Adipocyte (in vitro differentiated cells): ENCODE results near the gene JPT1.

Experiments used
- DNase-seq: peaks from one replicate; pipeline ENCODE4 v3.0.0-alpha.2; 2015; ENCODE audit warnings: low read depth
- H3K27me3 ChIP-seq: replicated peaks from 2 replicates; pipeline ENCODE4 v1.7.0; 2013; ENCODE audit warnings: mild to moderate bottlenecking, low read length, moderate library complexity; ENCODE audit not compliant: control insufficient read depth, insufficient read depth
- H3K36me3 ChIP-seq: 2 replicates; pipeline ENCODE4 v1.7.0; 2013; ENCODE audit warnings: low read length, mild to moderate bottlenecking, moderate library complexity; ENCODE audit not compliant: control insufficient read depth, insufficient read depth, severe bottlenecking
- H3K4me1 ChIP-seq: 2 replicates; pipeline ENCODE4 v1.7.0; 2013; ENCODE audit warnings: mild to moderate bottlenecking, low read length, moderate library complexity; ENCODE audit not compliant: control insufficient read depth, insufficient read depth
- H3K4me3 ChIP-seq: 2 replicates; pipeline ENCODE4 v1.7.0; 2013; ENCODE audit warnings: mild to moderate bottlenecking, low read length, moderate library complexity
- H3K9ac ChIP-seq: 2 replicates; pipeline ENCODE4 v1.7.0; 2013; ENCODE audit warnings: mild to moderate bottlenecking, low read length, moderate library complexity
- H3K9me3 ChIP-seq: 2 replicates; pipeline ENCODE4 v1.7.0; 2013; ENCODE audit warnings: mild to moderate bottlenecking, low read length, moderate library complexity; ENCODE audit not compliant: control insufficient read depth

Gene JPT1

GRCh38 chr17:75154195-75155106 is at the start of gene JPT1:
Gene JPT1 (minus strand): TSS chr17:75154512. CDS start chr17:75154397, 115 bp downstream.
- H3K9ac ChIP-seq = peak within 1 kb of the TSS; percentile 93
- peak; percentile 100 for DNase-seq
- H3K27me3 ChIP-seq = no peaks in the 10 kb centered on the region
- no peaks in the 10 kb centered on the region for H3K9me3 ChIP-seq
- H3K36me3 ChIP-seq = no peaks in the 10 kb centered on the region
- H3K4me3 ChIP-seq = peak within 1 kb of the TSS; percentile 94
- peaks cover 7% of the 10 kb centered on the region for H3K4me1 ChIP-seq

GRCh38 chr17:75199886-75200618 is 45.7 kb upstream of the JPT1 start:
- no peaks in the 10 kb centered on the region for H3K9me3 ChIP-seq
- H3K27me3 ChIP-seq = no peaks in the 10 kb centered on the region
- no peaks in the 10 kb centered on the region for H3K36me3 ChIP-seq
- no peaks in the 10 kb centered on the region for H3K4me1 ChIP-seq
- DNase-seq = no peak
- H3K9ac ChIP-seq = no peak overlapping the region
- no peak overlapping the region for H3K4me3 ChIP-seq

- H3K4me3 ChIP-seq = no peak overlapping the region
- H3K9me3 ChIP-seq = no peaks in the 10 kb centered on the region
- no peaks in the 10 kb centered on the region for H3K27me3 ChIP-seq
- DNase-seq = no peak
- H3K4me1 ChIP-seq = no peaks in the 10 kb centered on the region
- no peaks in the 10 kb centered on the region for H3K36me3 ChIP-seq
- no peak overlapping the region for H3K9ac ChIP-seq
Observed at GRCh38 chr17:75194879-75195278, 40.6 kb upstream of the JPT1 start.

GRCh38 chr17:75191584-75191983 is 37.3 kb upstream of the JPT1 start:
- H3K36me3 ChIP-seq = no peaks in the 10 kb centered on the region
- no peaks in the 10 kb centered on the region for H3K4me1 ChIP-seq
- H3K27me3 ChIP-seq = no peaks in the 10 kb centered on the region
- H3K4me3 ChIP-seq = no peak overlapping the region
- no peaks in the 10 kb centered on the region for H3K9me3 ChIP-seq
- DNase-seq = no peak
- no peak overlapping the region for H3K9ac ChIP-seq

- no peaks in the 10 kb centered on the region for H3K36me3 ChIP-seq
- no peak overlapping the region for H3K9ac ChIP-seq
- H3K4me3 ChIP-seq = no peak overlapping the region
- no peaks in the 10 kb centered on the region for H3K9me3 ChIP-seq
- DNase-seq = no peak
- no peaks in the 10 kb centered on the region for H3K4me1 ChIP-seq
- no peaks in the 10 kb centered on the region for H3K27me3 ChIP-seq
Observed at GRCh38 chr17:75188614-75189013, 34.3 kb upstream of the JPT1 start.

GRCh38 chr17:75183999-75184884 is 29.9 kb upstream of the JPT1 start:
- Histone ChIP-seq H3K9ac (no peak overlapping the region), H3K27me3 (no peaks in the 10 kb centered on the region), H3K36me3 (peaks cover 9% of the 10 kb centered on the region), H3K4me1 (peaks cover 10% of the 10 kb centered on the region), H3K4me3 (no peak overlapping the region), H3K9me3 (no peaks in the 10 kb centered on the region)
- DNase-seq = no peak

- H3K9me3 ChIP-seq = no peaks in the 10 kb centered on the region
- DNase-seq = peak; percentile 98
- H3K36me3 ChIP-seq = peaks cover 16% of the 10 kb centered on the region
- no peaks in the 10 kb centered on the region for H3K27me3 ChIP-seq
- H3K4me1 ChIP-seq = peaks cover 10% of the 10 kb centered on the region
- peak within 1 kb of the TSS; percentile 94 for H3K9ac ChIP-seq
- H3K4me3 ChIP-seq = peak within 1 kb of the TSS; percentile 97
Observed at GRCh38 chr17:75182569-75183436, 28.5 kb upstream of the JPT1 start, which contains the start of gene SUMO2. Gene SUMO2 (minus strand): TSS chr17:75182959. CDS start chr17:75182834, 125 bp downstream.

GRCh38 chr17:75182319-75182568 is 27.9 kb upstream of the JPT1 start:
- Histone ChIP-seq H3K9me3 (no peaks in the 10 kb centered on the region), H3K4me3 (peak overlapping the region; percentile 97), H3K9ac (peak overlapping the region; percentile 94), H3K27me3 (no peaks in the 10 kb centered on the region), H3K4me1 (peaks cover 10% of the 10 kb centered on the region), H3K36me3 (peaks cover 18% of the 10 kb centered on the region)
- no peak for DNase-seq

- Histone ChIP-seq H3K4me1 (peaks cover 10% of the 10 kb centered on the region), H3K4me3 (peak overlapping the region; percentile 97), H3K9ac (peak overlapping the region; percentile 94), H3K9me3 (no peaks in the 10 kb centered on the region), H3K27me3 (no peaks in the 10 kb centered on the region), H3K36me3 (peaks cover 20% of the 10 kb centered on the region)
- peak; percentile 49 for DNase-seq
Observed at GRCh38 chr17:75181608-75182318, 27.5 kb upstream of the JPT1 start.

GRCh38 chr17:75181110-75181509 is 26.8 kb upstream of the JPT1 start:
- peak; percentile 16 for DNase-seq
- Histone ChIP-seq H3K4me3 (peak overlapping the region; percentile 97), H3K27me3 (no peaks in the 10 kb centered on the region), H3K36me3 (peaks cover 25% of the 10 kb centered on the region), H3K4me1 (peaks cover 10% of the 10 kb centered on the region), H3K9me3 (no peaks in the 10 kb centered on the region), H3K9ac (peak overlapping the region; percentile 94)
